Psoas muscle (tissue), 8 donors: ENCODE results near the gene ANKFY1. TPM values are rescaled to one million over a fixed set of nuclear protein-coding genes. Genes with fewer than 3 reads are reported as not detected.

Source experiments
- ATAC-seq, 4 donors: fragments of 200-7000 bp; cut with Tn5 transposase; one replicate each; pipeline ENCODE4 v1.9.1; 2020; ENCODE audit warnings: moderate library complexity in 3 of 4, mild to moderate bottlenecking in 2 of 4
- DNase-seq, 2 donors: peaks; one replicate each; pipeline ENCODE4 v3.0.0-alpha.2; 2020
- H3K27ac ChIP-seq: fragments of 200-600 bp; one replicate; pipeline ENCODE4 v1.8.0; 2022
- H3K27me3 ChIP-seq, 3 donors: fragments of 200-600 bp in 1 of 3; one replicate each; pipeline versions ENCODE4 v1.6.1 to v1.8.0; 2013 to 2022; ENCODE audit warnings: low read length in 2 of 3, mild to moderate bottlenecking in 2 of 3, moderate library complexity in 1 of 3; ENCODE audit not compliant: insufficient read depth in 3 of 3
- H3K36me3 ChIP-seq, 2 donors: fragments of 200-600 bp in 1 of 2; one replicate each; pipeline versions ENCODE4 v1.6.1 to v1.8.0; 2013 to 2022; ENCODE audit warnings: low read depth in 1 of 2, mild to moderate bottlenecking in 1 of 2, moderate library complexity in 1 of 2; ENCODE audit not compliant: insufficient read depth in 1 of 2
- H3K4me1 ChIP-seq: fragments of 200-600 bp; one replicate; pipeline ENCODE4 v1.8.0; 2022
- H3K4me3 ChIP-seq: fragments of 200-600 bp; one replicate; pipeline ENCODE4 v1.8.0; 2022; ENCODE audit warnings: mild to moderate bottlenecking
- H3K9me3 ChIP-seq: fragments of 200-600 bp; one replicate; pipeline ENCODE4 v1.8.0; 2022
- WGBS, 3 donors: extraction: QIAGEN DNeasy Blood & Tissue Kit; methylation state at CpG; one replicate each; pipeline versions ENCODE4 v1.1.6 to v1.1.7; 2013; 5-methylcytosine and 5-hydroxymethylcytosine counted together
- intact Hi-C, 2 donors: fragments of 100-400 bp; cut with DNase I; formaldehyde crosslinking; loops; one replicate each; pipeline versions ENCODE4 v1.11.0 to v1.14.2; 2022
- polyA plus RNA-seq, 3 donors: library from polyadenylated mRNA; stranded (reverse); fragments of 200-250 nt; gene quantifications; one replicate each; pipeline ENCODE4 v1.2.3, GENCODE V29; 2013
- total RNA-seq, 4 donors: library from RNA; stranded (reverse); fragmentation: NEBNext Ultra II Directional in 2 of 4; extraction: Animal tissue kit (Norgen Biotek cat#: 25700) in 2 of 4; gene quantifications; one replicate each; pipeline versions ENCODE4 v1.2.1 to v1.2.4, GENCODE V29; 2021 to 2023
- TF ChIP-seq, protein P1 (sequence below): fragments of 200-600 bp; IDR thresholded peaks from one replicate; pipeline ENCODE4 v1.8.0; 2022; ENCODE audit warnings: antibody characterized with exemption
- donor health status: healthy with polysubstance abuse.
- donor health status: DM: no; HTN: no; CAD: no; lungs with moderate emphysema.
- donor health status: Bipolar disorder and iron deficiency.
- donor health status: healthy.
- donor health status: DM: yes; HTN: yes; CAD: no.
- donor health status: DM: no; HTN: no; CAD: no.
- donor health status: DM: no; HTN: no; CAD: no.
- donor health status: DM: yes; HTN: yes; CAD: no.

The ANKFY1 gene
- total and polyA plus RNA-seq, 7 donors, result 5.7 to 18.8 (median 12.8) TPM

DNA sequence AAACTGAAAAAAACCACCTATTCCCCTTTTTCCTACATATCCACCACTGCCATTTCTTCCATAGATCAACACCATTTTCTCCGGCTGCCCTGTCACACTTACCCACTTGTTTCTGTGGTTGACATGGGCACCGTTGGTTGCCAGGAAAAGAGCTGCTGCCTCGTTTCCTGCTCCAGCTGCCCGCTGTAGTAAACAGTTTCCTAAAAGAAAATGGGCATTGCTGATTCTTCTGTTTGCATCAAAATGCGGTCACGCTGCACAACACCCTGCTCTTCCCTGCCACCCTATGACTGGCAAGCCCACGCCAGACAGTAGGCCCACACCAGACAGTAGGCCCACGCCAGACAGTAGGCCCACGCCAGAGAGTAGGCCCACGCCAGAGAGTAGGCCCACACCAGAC is 74.5 kb downstream of the ANKFY1 start:
- intact Hi-C loops, result loop anchor here in 1 of 2 donors (10.0 kb wide), 1 partner anchor 336 kb away; no protein-coding TSS in a partner anchor
- no peak for ATAC-seq
- no peak for DNase-seq
- Histone ChIP-seq H3K4me1 (no peaks in the 10 kb centered on the region), H3K9me3 (no peaks in the 10 kb centered on the region), H3K27ac (no peak overlapping the region), H3K27me3 (no peaks in the 10 kb centered on the region), H3K4me3 (no peak overlapping the region), H3K36me3 (peaks cover 2 to 88% of the 10 kb centered on the region in 2 donors)
- TF ChIP-seq, protein P1, sequence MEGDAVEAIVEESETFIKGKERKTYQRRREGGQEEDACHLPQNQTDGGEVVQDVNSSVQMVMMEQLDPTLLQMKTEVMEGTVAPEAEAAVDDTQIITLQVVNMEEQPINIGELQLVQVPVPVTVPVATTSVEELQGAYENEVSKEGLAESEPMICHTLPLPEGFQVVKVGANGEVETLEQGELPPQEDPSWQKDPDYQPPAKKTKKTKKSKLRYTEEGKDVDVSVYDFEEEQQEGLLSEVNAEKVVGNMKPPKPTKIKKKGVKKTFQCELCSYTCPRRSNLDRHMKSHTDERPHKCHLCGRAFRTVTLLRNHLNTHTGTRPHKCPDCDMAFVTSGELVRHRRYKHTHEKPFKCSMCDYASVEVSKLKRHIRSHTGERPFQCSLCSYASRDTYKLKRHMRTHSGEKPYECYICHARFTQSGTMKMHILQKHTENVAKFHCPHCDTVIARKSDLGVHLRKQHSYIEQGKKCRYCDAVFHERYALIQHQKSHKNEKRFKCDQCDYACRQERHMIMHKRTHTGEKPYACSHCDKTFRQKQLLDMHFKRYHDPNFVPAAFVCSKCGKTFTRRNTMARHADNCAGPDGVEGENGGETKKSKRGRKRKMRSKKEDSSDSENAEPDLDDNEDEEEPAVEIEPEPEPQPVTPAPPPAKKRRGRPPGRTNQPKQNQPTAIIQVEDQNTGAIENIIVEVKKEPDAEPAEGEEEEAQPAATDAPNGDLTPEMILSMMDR, result no peak
- WGBS, 3 donors, result 87 to 92% (median 88%) methylated on average over 10 of the region's 10 CpGs

DNA sequence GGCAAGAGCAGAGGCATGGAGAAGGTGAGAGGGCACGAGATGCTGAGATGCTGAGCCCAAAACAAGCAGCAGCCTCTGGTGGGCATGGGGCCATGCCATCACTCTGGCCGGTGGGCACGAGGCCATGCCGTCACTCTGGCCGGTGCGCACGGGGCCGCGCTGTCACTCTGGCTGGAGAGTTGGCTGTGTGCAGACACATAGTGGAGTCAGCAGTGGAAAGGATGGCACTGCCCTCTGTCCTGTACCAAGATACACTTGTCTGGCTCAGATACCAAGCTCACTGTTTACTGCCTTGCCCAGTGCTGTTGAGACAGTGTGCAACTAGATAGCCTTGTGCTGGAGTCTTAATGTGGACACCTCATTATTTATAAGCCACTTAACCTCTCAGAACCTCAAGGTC is 75.7 kb downstream of the ANKFY1 start:
- WGBS, 3 donors, result 49 to 92% (median 78%) methylated on average over 9 of the region's 9 CpGs

DNA sequence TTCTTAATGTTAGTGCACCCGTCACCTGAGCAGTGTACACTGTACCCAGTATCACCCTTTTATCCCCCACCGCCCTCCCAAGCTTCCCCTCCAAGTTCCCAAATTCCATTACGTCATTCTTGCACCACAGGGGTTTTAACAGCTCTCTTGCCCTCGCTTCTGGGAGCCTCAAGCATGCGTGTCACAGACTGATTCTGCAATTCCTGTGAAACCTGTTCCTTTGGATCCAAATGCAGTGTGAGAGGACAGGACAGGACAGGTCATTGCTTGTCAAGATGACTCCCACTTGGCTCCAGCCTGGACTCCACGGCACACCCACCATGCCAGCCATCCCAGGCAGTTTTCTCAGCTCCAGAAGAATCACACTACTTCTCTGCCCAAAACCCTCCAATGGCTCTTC is 76.7 kb downstream of the ANKFY1 start:
- H3K27me3 ChIP-seq, result no peaks in the 10 kb centered on the region
- H3K4me3 ChIP-seq, result no peak overlapping the region
- intact Hi-C loops, result loop anchor here in 1 of 2 donors (10.0 kb wide), 1 partner anchor 338 kb away; no protein-coding TSS in a partner anchor
- 87 to 95% (median 91%) methylated on average over 6 of the region's 6 CpGs for WGBS, 3 donors
- no peaks in the 10 kb centered on the region for H3K4me1 ChIP-seq
- TF ChIP-seq, protein P1, result no peak
- no peaks in the 10 kb centered on the region for H3K9me3 ChIP-seq
- ATAC-seq (peak in 2 of 4 donors; percentile 33 to 63), DNase-seq (no peak)
- no peak overlapping the region for H3K27ac ChIP-seq
- H3K36me3 ChIP-seq, result peaks cover 5 to 91% of the 10 kb centered on the region in 2 donors

More for the DNA sequence above, 75.7 kb downstream of the ANKFY1 start:
- Histone ChIP-seq H3K27ac (no peak overlapping the region), H3K27me3 (no peaks in the 10 kb centered on the region), H3K36me3 (peaks cover 2 to 88% of the 10 kb centered on the region in 2 donors), H3K4me3 (no peak overlapping the region), H3K4me1 (no peaks in the 10 kb centered on the region), H3K9me3 (no peaks in the 10 kb centered on the region)
- TF ChIP-seq, protein P1, result no peak
- DNase-seq (no peak), ATAC-seq (peak; percentile 28 to 84 (median 68))
- intact Hi-C loops, result loop anchor here in 1 of 2 donors (10.0 kb wide), 1 partner anchor 337 kb away; no protein-coding TSS in a partner anchor

GRCh38 chr17:4186357-4186881 is 77.4 kb downstream of the ANKFY1 start:
- Histone ChIP-seq H3K4me3 (no peak overlapping the region), H3K4me1 (no peaks in the 10 kb centered on the region), H3K27ac (no peak overlapping the region), H3K9me3 (no peaks in the 10 kb centered on the region), H3K36me3 (peaks cover 7 to 97% of the 10 kb centered on the region in 2 donors), H3K27me3 (no peaks in the 10 kb centered on the region)
- no peak for ATAC-seq
- intact Hi-C loops, result loop anchor here in 1 of 2 donors (10.0 kb wide), 1 partner anchor 338 kb away; no protein-coding TSS in a partner anchor
- DNase-seq, result no peak
- WGBS, 3 donors, result 76 to 84% (median 78%) methylated on average over 8 of the region's 8 CpGs
- TF ChIP-seq, protein P1, result no peak
